Fibroblast of the aortic adventitia (primary cell): ENCODE data around the gene HMOX1. TPM values are rescaled to one million over a fixed set of nuclear protein-coding genes. Genes with fewer than 3 reads are reported as not detected.
"Not testable (repeated sequence)": the region's sequence is repeated elsewhere in the genome, so short reads cannot be mapped to it uniquely, and the experiment has no call there.

Source experiments
- DNase-seq: peaks from one replicate; pipeline ENCODE4 v3.0.0-alpha.2; 2010; ENCODE audit warnings: low read depth
- H3K4me3 ChIP-seq: 2 replicates; pipeline ENCODE4 v1.5.1; 2011; ENCODE audit warnings: low read depth, mild to moderate bottlenecking, control low read depth, low read length, moderate library complexity
- CTCF ChIP-seq: IDR thresholded peaks from 2 replicates; pipeline ENCODE4 v1.5.1; 2011; ENCODE audit warnings: mild to moderate bottlenecking, low read length, control low read depth, inconsistent platforms; ENCODE audit not compliant: insufficient read depth
- total RNA-seq: library from RNA; depleted of rRNA; stranded (reverse); fragments of >200 nt; gene quantifications from 2 replicates; pipeline ENCODE4 v1.2.3, GENCODE V29; 2012; ENCODE audit warnings: low replicate concordance

Gene HMOX1
- total RNA-seq, 1 donor = 59.2 TPM

GRCh38 chr22:35386670-35387288, 5.9 kb downstream of the HMOX1 start:
- DNase-seq = no peak
- no peak overlapping the region for H3K4me3 ChIP-seq
- no peak for TF ChIP-seq CTCF

- DNase-seq = no peak
- no peak overlapping the region for H3K4me3 ChIP-seq
- no peak for TF ChIP-seq CTCF
These were observed 10.0 kb downstream of the HMOX1 start for GRCh38 chr22:35390933-35391332.

GRCh38 chr22:35392357-35392756, 11.5 kb downstream of the HMOX1 start:
- TF ChIP-seq CTCF = no peak
- DNase-seq = no peak

GRCh38 chr22:35393116-35394010, 12.5 kb downstream of the HMOX1 start:
- TF ChIP-seq CTCF = no peak
- H3K4me3 ChIP-seq = no peak overlapping the region
- no peak for DNase-seq

More at GRCh38 chr22:35392357-35392756, 11.5 kb downstream of the HMOX1 start:
- H3K4me3 ChIP-seq = no peak overlapping the region

- no peak overlapping the region for H3K4me3 ChIP-seq
- DNase-seq = no peak
- no peak for TF ChIP-seq CTCF
These were observed 13.1 kb downstream of the HMOX1 start for GRCh38 chr22:35394011-35394312.

GRCh38 chr22:35394810-35395563, 14.1 kb downstream of the HMOX1 start:
- TF ChIP-seq CTCF = no peak
- no peak overlapping the region for H3K4me3 ChIP-seq
- DNase-seq = no peak

- not testable (repeated sequence) for H3K4me3 ChIP-seq, DNase-seq
These were observed 15.7 kb downstream of the HMOX1 start for GRCh38 chr22:35396622-35397021.
